IPS-NIHi11 (cell line): ENCODE measurements around the gene PCDHA9.
"Not testable (repeated sequence)": the region's sequence is repeated elsewhere in the genome, so short reads cannot be mapped to it uniquely, and the experiment has no call there.

Experiments
- DNase-seq: peaks from one replicate; pipeline ENCODE4 v3.0.0; 2012; ENCODE audit warnings: mixed read lengths, low spot score

The PCDHA9 gene

GRCh38 chr5:140848139-140849102 lies at the start of gene PCDHA9:
TSS of gene PCDHA9 (plus strand) at chr5:140848382. CDS start at chr5:140848496, 114 bp downstream.
- DNase-seq = not testable (repeated sequence)

- DNase-seq = no peak
Observed at GRCh38 chr5:140800816-140801493, 47.2 kb upstream of the PCDHA9 start, which contains the start of gene PCDHA3. TSS of gene PCDHA3 (plus strand) at chr5:140801057.

GRCh38 chr5:140801494-140801841 lies 46.7 kb upstream of the PCDHA9 start:
- DNase-seq = no peak

GRCh38 chr5:140802381-140802780 lies 45.8 kb upstream of the PCDHA9 start:
- not testable (repeated sequence) for DNase-seq

- DNase-seq = no peak
Observed at GRCh38 chr5:140802781-140803271, 45.4 kb upstream of the PCDHA9 start.

GRCh38 chr5:140806834-140807775 lies 41.1 kb upstream of the PCDHA9 start, which contains the start of gene PCDHA4:
TSS of gene PCDHA4 (plus strand) at chr5:140807068.
- peak; percentile 61 for DNase-seq

GRCh38 chr5:140808241-140808888 lies 39.8 kb upstream of the PCDHA9 start:
- not testable (repeated sequence) for DNase-seq

- DNase-seq = no peak
Observed at GRCh38 chr5:140808889-140809291, 39.3 kb upstream of the PCDHA9 start.

- DNase-seq = peak; percentile 11
Observed at GRCh38 chr5:140821375-140822280, 26.6 kb upstream of the PCDHA9 start, which contains the start of gene PCDHA5. TSS of gene PCDHA5 (plus strand) at chr5:140821613.

GRCh38 chr5:140822281-140822629 lies 25.9 kb upstream of the PCDHA9 start:
- DNase-seq = no peak

GRCh38 chr5:140822969-140823368 lies 25.2 kb upstream of the PCDHA9 start:
- DNase-seq = not testable (repeated sequence)

GRCh38 chr5:140823475-140823874 lies 24.7 kb upstream of the PCDHA9 start:
- DNase-seq = no peak

- DNase-seq = no peak
Observed at GRCh38 chr5:140827704-140828361, 20.3 kb upstream of the PCDHA9 start, which contains the start of gene PCDHA6. TSS of gene PCDHA6 (plus strand) at chr5:140827960. CDS start at chr5:140828092, 132 bp downstream.

- DNase-seq = no peak
Observed at GRCh38 chr5:140828362-140828737, 19.8 kb upstream of the PCDHA9 start.

GRCh38 chr5:140829511-140830501 lies 18.4 kb upstream of the PCDHA9 start:
- DNase-seq = not testable (repeated sequence)

GRCh38 chr5:140833993-140834392 lies 14.2 kb upstream of the PCDHA9 start, which contains the start of gene PCDHA7:
TSS of gene PCDHA7 (plus strand) at chr5:140834269. CDS start at chr5:140834384, 115 bp downstream.
- DNase-seq = no peak

- DNase-seq = not testable (repeated sequence)
Observed at GRCh38 chr5:140834439-140835008, 13.7 kb upstream of the PCDHA9 start.
